ENCODE data around the gene ALPP.
A peak's percentile ranks its signal among the peaks of the same experiment; 100 is the strongest.
"Not testable (repeated sequence)": the region's sequence is repeated elsewhere in the genome, so short reads cannot be mapped to it uniquely, and the experiment has no call there.

The ALPP gene

GRCh38 chr2:232378735-232379151, at the start of gene ALPP:
TSS of gene ALPP (plus strand) at chr2:232378751. CDS start at chr2:232378803, 52 bp downstream.
- DNase-seq, result not testable (repeated sequence)

- peak; percentile 46 for DNase-seq
Observed at GRCh38 chr2:232329716-232330067, 48.9 kb upstream of the ALPP start.

GRCh38 chr2:232330068-232330999, 48.2 kb upstream of the ALPP start:
- peak; percentile 49 for DNase-seq

- peak; percentile 55 for DNase-seq
Observed at GRCh38 chr2:232331061-232331460, 47.5 kb upstream of the ALPP start.

GRCh38 chr2:232331641-232332040, 46.9 kb upstream of the ALPP start:
- DNase-seq, result peak; percentile 24

GRCh38 chr2:232332244-232332939, 46.2 kb upstream of the ALPP start:
- DNase-seq, result peak; percentile 46

- peak; percentile 44 for DNase-seq
Observed at GRCh38 chr2:232332940-232333259, 45.7 kb upstream of the ALPP start.

GRCh38 chr2:232333361-232334135, 45.0 kb upstream of the ALPP start:
- DNase-seq, result peak; percentile 59

GRCh38 chr2:232334136-232334884, 44.2 kb upstream of the ALPP start:
- peak; percentile 35 for DNase-seq

- DNase-seq, result not testable (repeated sequence)
Observed at GRCh38 chr2:232334885-232335205, 43.7 kb upstream of the ALPP start.

- DNase-seq, result peak; percentile 65
Observed at GRCh38 chr2:232335206-232335858, 43.2 kb upstream of the ALPP start.

GRCh38 chr2:232335859-232336215, 42.7 kb upstream of the ALPP start:
- DNase-seq, result peak; percentile 54

GRCh38 chr2:232336241-232336736, 42.3 kb upstream of the ALPP start:
- DNase-seq, result peak; percentile 13

- DNase-seq, result peak; percentile 41
Observed at GRCh38 chr2:232336981-232337720, 41.4 kb upstream of the ALPP start.

- peak; percentile 55 for DNase-seq
Observed at GRCh38 chr2:232338094-232338758, 40.3 kb upstream of the ALPP start.

GRCh38 chr2:232338759-232339106, 39.8 kb upstream of the ALPP start:
- DNase-seq, result peak; percentile 50

GRCh38 chr2:232339121-232340081, 39.1 kb upstream of the ALPP start:
- DNase-seq, result peak; percentile 52

- DNase-seq, result peak; percentile 43
Observed at GRCh38 chr2:232340171-232340935, 38.2 kb upstream of the ALPP start.

Data from activated CD8-positive, alpha-beta memory T cell treated with anti-CD3 and anti-CD28 coated beads for 24 hours (primary cell).